Gastroesophageal sphincter (tissue), 3 donors: Measurements from ENCODE around the gene MUC20.
"Not testable (repeated sequence)": the region's sequence is repeated elsewhere in the genome, so short reads cannot be mapped to it uniquely, and the experiment has no call there.

Experiments used
- CTCF ChIP-seq, 4 experiments: fragments of 200-600 bp in 2 of 4; fragments of 450-650 bp in 2 of 4; sonication (generic) in 1 of 4; IDR thresholded peaks; one replicate each; pipeline ENCODE4 v1.5.1; 2017 to 2019; ENCODE audit warnings: antibody characterized with exemption in 4 of 4, mild to moderate bottlenecking in 2 of 4, moderate library complexity in 2 of 4
- EP300 ChIP-seq: sonication (generic); formaldehyde crosslinking; IDR thresholded peaks from one replicate; pipeline ENCODE4 v1.6.1; 2017; ENCODE audit warnings: antibody characterized with exemption, mild to moderate bottlenecking
- POLR2A ChIP-seq, 2 donors: fragments of 450-650 bp; IDR thresholded peaks; one replicate each; pipeline ENCODE4 v1.6.1; 2017; ENCODE audit warnings: antibody characterized with exemption in 2 of 2, mild to moderate bottlenecking in 2 of 2, moderate library complexity in 1 of 2
- POLR2AphosphoS5 ChIP-seq: sonication (generic); formaldehyde crosslinking; IDR thresholded peaks from one replicate; pipeline ENCODE4 v1.6.1; 2017; ENCODE audit warnings: antibody characterized with exemption

GRCh38 chr3:195712535-195712910 is 8.3 kb upstream of the MUC20 start:
- TF ChIP-seq POLR2AphosphoS5; CTCF (IDR thresholded peaks at IDR 0.05); POLR2A (IDR thresholded peaks at IDR 0.05); EP300: not testable (repeated sequence)
